HG02571 (cell line): ENCODE results near the gene RFXANK.
"Not testable (repeated sequence)": the region's sequence is repeated elsewhere in the genome, so short reads cannot be mapped to it uniquely, and the experiment has no call there.

Experiments
- ATAC-seq: cut with Tn5 transposase; IDR thresholded peaks from one replicate; pipeline ENCODE4 v1.9.1; 2021; ENCODE audit warnings: mild to moderate bottlenecking, moderate library complexity; ENCODE audit not compliant: unreplicated experiment

The RFXANK gene

GRCh38 chr19:19169236-19170052 lies 22.6 kb upstream of the RFXANK start:
- no peak for ATAC-seq

- peak; percentile 86 for ATAC-seq
Observed at GRCh38 chr19:19170053-19170872, 21.8 kb upstream of the RFXANK start, which contains the start of gene MEF2B. Gene MEF2B, minus strand, starts transcription at chr19:19170263. Its CDS starts 19,528 bp downstream, at chr19:19150735.

GRCh38 chr19:19170873-19171672 lies 21.0 kb upstream of the RFXANK start:
- no peak for ATAC-seq

GRCh38 chr19:19171821-19172532 lies 20.1 kb upstream of the RFXANK start:
- ATAC-seq, result no peak

- not testable (repeated sequence) for ATAC-seq
Observed at GRCh38 chr19:19173243-19173642, 18.8 kb upstream of the RFXANK start.

- no peak for ATAC-seq
Observed at GRCh38 chr19:19176950-19177349, 15.1 kb upstream of the RFXANK start.

GRCh38 chr19:19179548-19180441 lies 12.3 kb upstream of the RFXANK start:
- ATAC-seq, result no peak

GRCh38 chr19:19181488-19181998 lies 10.5 kb upstream of the RFXANK start:
- ATAC-seq, result no peak

- ATAC-seq, result no peak
Observed at GRCh38 chr19:19185853-19186740, 6.0 kb upstream of the RFXANK start.

- no peak for ATAC-seq
Observed at GRCh38 chr19:19186742-19187141, 5.3 kb upstream of the RFXANK start.

GRCh38 chr19:19191768-19192077 lies 335 bp upstream of the RFXANK start:
- no peak for ATAC-seq

- ATAC-seq, result no peak
Observed at GRCh38 chr19:19192910-19193423, 909 bp downstream of the RFXANK start.

GRCh38 chr19:19193926-19194325 lies 1.9 kb downstream of the RFXANK start:
- no peak for ATAC-seq

- ATAC-seq, result no peak
Observed at GRCh38 chr19:19201697-19202630, 9.9 kb downstream of the RFXANK start.

- ATAC-seq, result no peak
Observed at GRCh38 chr19:19202707-19203011, 10.6 kb downstream of the RFXANK start.

- ATAC-seq, result peak; percentile 65
Observed at GRCh38 chr19:19203012-19203856, 11.2 kb downstream of the RFXANK start, which contains the start of gene NR2C2AP. Gene NR2C2AP, minus strand, starts transcription at chr19:19203414. Its CDS starts 354 bp downstream, at chr19:19203060.
